Effector memory CD4-positive, alpha-beta T cell (primary cell): ENCODE measurements around the gene PSMD8.
"Not testable (repeated sequence)": the region's sequence is repeated elsewhere in the genome, so short reads cannot be mapped to it uniquely, and the experiment has no call there.

ENCODE experiments used
- DNase-seq, 3 donors: peaks; one replicate each; pipeline ENCODE4 v3.0.0-alpha.2; 2020
- H3K27ac ChIP-seq: 2 replicates; pipeline ENCODE4 v1.7.0; 2013; ENCODE audit warnings: mild to moderate bottlenecking, low read length, moderate library complexity; ENCODE audit not compliant: insufficient read depth, poor library complexity, severe bottlenecking
- H3K27me3 ChIP-seq: replicated peaks from 2 replicates; pipeline ENCODE4 v1.7.0; 2013; ENCODE audit warnings: mild to moderate bottlenecking, low read length; ENCODE audit not compliant: insufficient read depth, control insufficient read depth, poor library complexity, severe bottlenecking
- H3K36me3 ChIP-seq: 2 replicates; pipeline ENCODE4 v1.7.0; 2013; ENCODE audit warnings: mild to moderate bottlenecking, low read length, moderate library complexity; ENCODE audit not compliant: control insufficient read depth, insufficient read depth
- H3K4me1 ChIP-seq: 2 replicates; pipeline ENCODE4 v1.7.0; 2013; ENCODE audit warnings: low read length, mild to moderate bottlenecking; ENCODE audit not compliant: control insufficient read depth, insufficient read depth, poor library complexity, severe bottlenecking
- H3K4me3 ChIP-seq: 2 replicates; pipeline ENCODE4 v1.7.0; 2013; ENCODE audit warnings: low read length, low read depth, mild to moderate bottlenecking; ENCODE audit not compliant: insufficient read depth, poor library complexity, severe bottlenecking
- H3K9me3 ChIP-seq: 2 replicates; pipeline ENCODE4 v1.7.0; 2013; ENCODE audit warnings: mild to moderate bottlenecking, low read length, moderate library complexity; ENCODE audit not compliant: control insufficient read depth

Gene PSMD8

GRCh38 chr19:38409631-38410133 is 35.3 kb downstream of the PSMD8 start:
- H3K9me3 ChIP-seq, result no peaks in the 10 kb centered on the region
- H3K36me3 ChIP-seq, result no peaks in the 10 kb centered on the region
- H3K27me3 ChIP-seq, result no peaks in the 10 kb centered on the region
- no peak overlapping the region for H3K4me3 ChIP-seq
- H3K27ac ChIP-seq, result no peak overlapping the region
- no peak for DNase-seq
- no peaks in the 10 kb centered on the region for H3K4me1 ChIP-seq

DNA sequence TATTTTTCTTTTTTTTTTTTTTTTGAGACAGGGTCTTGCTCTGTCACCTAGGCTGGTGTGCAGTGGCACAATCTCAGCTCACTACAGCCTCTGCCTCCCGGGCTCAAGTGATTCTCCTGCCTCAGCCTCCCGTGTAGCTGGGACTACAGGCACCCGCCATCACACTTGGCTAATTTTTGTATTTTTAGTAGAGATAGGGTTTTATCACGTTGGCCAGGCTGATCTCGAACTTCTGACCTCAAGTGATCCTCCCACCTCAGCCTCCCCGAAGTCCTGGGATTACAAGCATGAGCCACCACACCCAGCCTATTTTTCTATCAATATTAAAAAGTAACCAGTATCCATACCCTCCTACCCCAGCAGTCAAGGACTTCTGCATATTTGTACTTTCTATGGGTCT is 36.0 kb downstream of the PSMD8 start:
- not testable (repeated sequence) for H3K4me3 ChIP-seq, H3K27me3 ChIP-seq, H3K4me1 ChIP-seq, H3K9me3 ChIP-seq, H3K36me3 ChIP-seq, H3K27ac ChIP-seq, DNase-seq

DNA sequence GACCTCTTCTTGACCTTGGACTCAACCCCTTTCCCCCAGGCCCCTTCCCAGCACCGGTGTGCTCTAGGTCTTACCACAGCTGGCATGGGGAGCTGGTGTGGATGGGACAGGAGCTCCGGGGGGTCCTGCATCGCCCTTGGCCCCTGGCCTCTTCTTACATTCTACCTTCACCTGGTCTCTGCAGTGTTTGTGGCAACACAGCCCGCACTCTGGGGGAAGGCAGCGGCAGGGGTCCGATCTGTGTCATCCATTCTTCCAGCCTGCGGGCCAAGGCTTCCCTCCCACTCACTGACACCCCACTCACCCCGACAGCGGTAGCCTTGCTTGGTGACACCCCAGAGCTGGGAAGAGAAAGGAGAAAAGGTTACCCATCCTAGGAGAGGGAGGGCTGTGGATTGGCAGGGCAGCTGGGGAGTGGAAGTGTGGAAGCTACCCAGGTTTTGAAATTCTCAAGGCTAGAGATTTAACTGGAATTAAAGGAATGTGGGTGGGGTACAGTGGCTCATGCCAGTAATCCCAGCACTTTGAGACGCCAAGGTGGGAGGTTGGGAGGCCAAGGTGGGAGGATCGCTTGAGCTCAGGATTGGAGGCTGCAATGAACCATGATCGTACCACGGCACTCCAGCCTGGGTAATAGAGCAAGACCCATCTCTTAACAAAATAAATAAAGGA is 36.8 kb downstream of the PSMD8 start:
- DNase-seq, result no peak
- Histone ChIP-seq H3K27me3 (no peaks in the 10 kb centered on the region), H3K4me3 (no peak overlapping the region), H3K36me3 (no peaks in the 10 kb centered on the region), H3K9me3 (no peaks in the 10 kb centered on the region), H3K4me1 (no peaks in the 10 kb centered on the region), H3K27ac (no peak overlapping the region)

DNA sequence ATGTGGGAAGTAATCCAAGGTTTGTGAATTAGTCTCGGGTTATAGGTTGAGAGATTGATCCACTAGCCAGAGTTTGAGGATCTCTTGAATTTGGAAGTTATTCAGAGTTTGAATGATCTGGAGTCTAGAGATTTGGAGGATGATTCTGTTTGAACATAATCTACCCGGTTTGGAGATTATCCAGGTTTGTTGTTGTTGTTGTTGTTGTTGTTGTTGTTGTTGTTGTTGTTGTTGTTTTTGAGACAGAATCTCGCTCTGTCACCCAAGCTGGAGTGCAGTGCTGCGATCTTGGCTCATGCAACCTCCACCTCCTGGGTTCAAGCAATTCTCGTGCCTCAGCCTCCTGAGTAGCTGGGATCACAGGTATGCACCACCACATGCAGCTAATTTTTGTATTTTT is 37.5 kb downstream of the PSMD8 start:
- not testable (repeated sequence) for H3K9me3 ChIP-seq, H3K4me1 ChIP-seq, DNase-seq, H3K27ac ChIP-seq, H3K4me3 ChIP-seq, H3K36me3 ChIP-seq, H3K27me3 ChIP-seq

DNA sequence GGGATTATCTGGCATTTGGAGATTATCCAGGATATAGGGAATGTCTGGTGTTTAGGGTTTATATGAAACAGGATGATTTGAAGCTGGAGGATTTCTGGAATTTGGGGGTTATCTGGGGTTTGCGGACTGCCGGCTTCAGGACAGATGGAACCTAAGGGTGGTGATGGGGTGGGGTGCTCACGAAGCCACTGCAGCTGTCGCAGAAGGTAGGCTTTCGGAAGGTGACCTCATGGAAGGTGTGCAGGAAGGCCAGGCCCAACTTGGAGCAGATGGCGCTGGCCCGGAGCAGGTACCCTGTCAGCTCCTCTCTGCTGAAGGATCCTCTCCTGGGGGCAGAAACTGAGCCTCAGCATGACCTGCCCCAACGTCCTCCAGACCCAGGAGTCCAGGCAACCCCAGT is 38.1 kb downstream of the PSMD8 start:
- peaks cover 5% of the 10 kb centered on the region for H3K4me1 ChIP-seq
- no peak overlapping the region for H3K4me3 ChIP-seq
- no peaks in the 10 kb centered on the region for H3K9me3 ChIP-seq
- H3K27me3 ChIP-seq, result no peaks in the 10 kb centered on the region
- no peaks in the 10 kb centered on the region for H3K36me3 ChIP-seq
- DNase-seq, result no peak
- no peak overlapping the region for H3K27ac ChIP-seq

DNA sequence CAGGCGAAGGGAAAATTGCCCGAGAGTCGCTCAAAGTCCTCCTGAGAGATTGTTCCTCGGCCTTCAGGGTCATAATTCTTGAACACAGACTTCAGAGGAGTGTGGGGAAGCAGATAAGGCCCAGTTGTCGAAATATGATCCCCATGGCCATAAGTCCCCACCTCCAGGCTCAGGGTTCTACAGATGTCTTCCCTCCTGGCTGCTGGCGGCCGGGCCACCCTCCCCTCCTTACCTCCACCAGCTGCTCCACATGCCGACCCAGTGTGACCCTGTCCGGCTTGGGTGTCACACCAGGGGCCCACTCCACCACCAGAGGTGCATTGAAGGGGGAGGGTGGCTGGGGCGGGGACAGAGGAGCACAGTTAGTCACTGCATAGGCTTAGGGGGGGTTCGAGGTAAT is 38.6 kb downstream of the PSMD8 start:
- no peak for DNase-seq
- H3K9me3 ChIP-seq, result no peaks in the 10 kb centered on the region
- no peaks in the 10 kb centered on the region for H3K27me3 ChIP-seq
- no peak overlapping the region for H3K4me3 ChIP-seq
- H3K36me3 ChIP-seq, result no peaks in the 10 kb centered on the region
- peaks cover 10% of the 10 kb centered on the region for H3K4me1 ChIP-seq
- no peak overlapping the region for H3K27ac ChIP-seq

GRCh38 chr19:38413416-38413815 is 39.0 kb downstream of the PSMD8 start:
- Histone ChIP-seq H3K27me3 (no peaks in the 10 kb centered on the region), H3K36me3 (no peaks in the 10 kb centered on the region), H3K27ac (no peak overlapping the region), H3K4me3 (no peak overlapping the region), H3K9me3 (no peaks in the 10 kb centered on the region), H3K4me1 (peaks cover 14% of the 10 kb centered on the region)
- DNase-seq, result no peak

GRCh38 chr19:38417146-38417543 is 42.8 kb downstream of the PSMD8 start:
- Histone ChIP-seq H3K36me3 (no peaks in the 10 kb centered on the region), H3K4me3 (peak overlapping the region; percentile 55), H3K27ac (peak overlapping the region; percentile 49), H3K27me3 (no peaks in the 10 kb centered on the region), H3K9me3 (no peaks in the 10 kb centered on the region), H3K4me1 (peaks cover 16% of the 10 kb centered on the region)
- DNase-seq, result no peak

- Histone ChIP-seq H3K4me3 (peak overlapping the region; percentile 55), H3K27me3 (no peaks in the 10 kb centered on the region), H3K4me1 (peaks cover 16% of the 10 kb centered on the region), H3K9me3 (no peaks in the 10 kb centered on the region), H3K36me3 (no peaks in the 10 kb centered on the region), H3K27ac (peak overlapping the region; percentile 49)
- DNase-seq, result peak; percentile 24 to 42 (median 38)
Observed at GRCh38 chr19:38417544-38418506, 43.5 kb downstream of the PSMD8 start.

DNA sequence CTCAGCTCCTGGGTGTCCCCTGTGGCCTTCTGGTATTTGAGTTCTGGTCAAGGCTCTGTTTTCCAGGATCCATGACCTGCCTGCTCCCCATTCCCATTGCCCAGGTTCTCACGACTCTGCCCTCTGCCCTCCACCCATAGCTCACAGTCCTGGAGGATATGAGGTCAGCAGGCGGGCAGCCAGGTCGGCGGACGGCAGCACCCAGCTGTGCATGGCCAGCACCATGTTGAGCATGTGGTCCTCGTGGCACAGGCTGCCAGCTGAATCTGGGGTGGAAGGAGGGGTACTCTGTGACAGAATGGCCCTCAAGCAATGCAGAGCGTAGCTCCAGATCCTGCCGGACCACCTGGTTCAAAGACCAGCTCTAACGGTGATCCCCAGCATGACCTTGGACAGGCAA is 46.6 kb downstream of the PSMD8 start:
- no peaks in the 10 kb centered on the region for H3K27me3 ChIP-seq
- H3K4me1 ChIP-seq, result peaks cover 22% of the 10 kb centered on the region
- no peak overlapping the region for H3K27ac ChIP-seq
- no peaks in the 10 kb centered on the region for H3K36me3 ChIP-seq
- no peak for DNase-seq
- no peak overlapping the region for H3K4me3 ChIP-seq
- H3K9me3 ChIP-seq, result no peaks in the 10 kb centered on the region
